ENCODE data around the gene RFWD3. TPM values are rescaled to one million over a fixed set of nuclear protein-coding genes. Genes with fewer than 3 reads are reported as not detected.

The RFWD3 gene
- polyA plus RNA-seq, 1 experiment: 13.4 TPM

DNA sequence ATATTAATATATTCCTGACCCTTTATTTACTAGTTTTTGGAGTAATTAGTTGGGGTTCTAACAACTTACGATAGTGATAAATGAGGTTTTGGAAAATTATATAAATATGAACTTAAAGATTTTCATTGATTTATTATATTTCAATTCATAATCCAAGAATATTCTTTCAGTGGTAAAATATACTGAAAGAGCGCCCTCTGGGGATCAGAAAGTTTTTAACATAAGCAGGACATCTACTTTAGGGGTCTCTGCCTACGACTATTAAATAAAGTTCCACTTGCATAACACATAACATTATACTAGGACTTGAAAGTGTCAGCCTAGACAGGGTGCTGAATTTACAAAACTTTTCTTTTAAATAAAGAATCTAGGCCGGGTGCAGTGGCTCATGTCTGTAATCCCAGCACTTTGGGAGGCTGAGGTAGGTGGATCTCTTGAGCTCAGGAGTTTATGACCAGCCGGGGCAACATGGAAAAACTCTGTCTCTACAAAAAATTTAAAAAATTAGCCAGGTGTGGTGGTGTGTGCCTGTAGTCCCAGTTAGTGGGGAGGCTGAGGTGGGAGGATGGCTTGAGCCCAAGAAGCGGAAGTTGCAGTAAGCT is 15.6 kb downstream of the RFWD3 start:
- ChIA-PET POLR2A (no interaction called here), CTCF (interaction anchor here (0.5 to 2.0 kb wide), 21 partner anchors 8 to 212 kb away, joined by 3 to 13 read pairs (median 3); partner anchors contain the start of gene RFWD3)
- H3K27ac ChIP-seq (ENCODE audit: low read depth, low read length): no peak overlapping the region
- no peak for DNase-seq (ENCODE audit: low read depth, low spot score)
- no peaks in the 10 kb centered on the region for H3K27me3 ChIP-seq (ENCODE audit: control insufficient read depth, insufficient read depth, low read length)
- H3K9me3 ChIP-seq (ENCODE audit: control insufficient read depth, insufficient read depth, low read length): no peaks in the 10 kb centered on the region
- TF ChIP-seq, protein P1, sequence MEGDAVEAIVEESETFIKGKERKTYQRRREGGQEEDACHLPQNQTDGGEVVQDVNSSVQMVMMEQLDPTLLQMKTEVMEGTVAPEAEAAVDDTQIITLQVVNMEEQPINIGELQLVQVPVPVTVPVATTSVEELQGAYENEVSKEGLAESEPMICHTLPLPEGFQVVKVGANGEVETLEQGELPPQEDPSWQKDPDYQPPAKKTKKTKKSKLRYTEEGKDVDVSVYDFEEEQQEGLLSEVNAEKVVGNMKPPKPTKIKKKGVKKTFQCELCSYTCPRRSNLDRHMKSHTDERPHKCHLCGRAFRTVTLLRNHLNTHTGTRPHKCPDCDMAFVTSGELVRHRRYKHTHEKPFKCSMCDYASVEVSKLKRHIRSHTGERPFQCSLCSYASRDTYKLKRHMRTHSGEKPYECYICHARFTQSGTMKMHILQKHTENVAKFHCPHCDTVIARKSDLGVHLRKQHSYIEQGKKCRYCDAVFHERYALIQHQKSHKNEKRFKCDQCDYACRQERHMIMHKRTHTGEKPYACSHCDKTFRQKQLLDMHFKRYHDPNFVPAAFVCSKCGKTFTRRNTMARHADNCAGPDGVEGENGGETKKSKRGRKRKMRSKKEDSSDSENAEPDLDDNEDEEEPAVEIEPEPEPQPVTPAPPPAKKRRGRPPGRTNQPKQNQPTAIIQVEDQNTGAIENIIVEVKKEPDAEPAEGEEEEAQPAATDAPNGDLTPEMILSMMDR (IDR thresholded peaks at IDR 0.05; ENCODE audit: low read depth, low read length): peak; percentile 55
- H3K4me3 ChIP-seq (ENCODE audit: low read depth, low read length): no peak overlapping the region

DNA sequence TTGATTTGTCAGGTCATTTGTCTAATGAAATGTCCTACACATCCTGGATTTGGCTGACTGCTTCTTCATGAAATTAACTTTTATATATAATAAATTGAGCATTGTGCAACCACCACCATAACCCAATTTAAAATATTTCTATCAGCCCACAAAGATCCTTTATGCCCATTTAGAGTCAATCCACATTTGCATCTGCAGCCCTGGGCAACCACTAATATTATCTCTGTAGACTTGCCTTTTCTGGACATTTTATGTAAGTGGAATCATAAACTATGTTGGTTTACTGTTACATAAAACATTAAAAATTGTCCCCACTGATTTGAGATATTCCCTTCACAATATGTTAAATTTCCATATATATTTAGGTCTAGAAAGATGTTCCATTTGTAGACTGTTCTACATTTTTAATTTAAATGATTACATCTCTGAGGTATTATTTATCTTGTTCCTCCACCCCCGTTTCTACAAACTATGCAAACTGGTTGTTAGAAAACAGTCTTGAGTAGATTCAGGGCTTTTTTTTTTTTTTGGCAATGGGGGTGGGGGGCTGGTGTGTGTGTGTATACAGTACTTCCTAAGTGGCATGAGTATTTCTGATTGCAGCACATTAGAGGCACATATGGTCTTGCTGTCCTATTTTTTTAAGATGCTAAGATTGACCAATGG is 16.7 kb downstream of the RFWD3 start:
- Histone ChIP-seq H3K9me3 (ENCODE audit: control insufficient read depth, insufficient read depth, low read length) (no peaks in the 10 kb centered on the region), H3K4me3 (ENCODE audit: low read depth, low read length) (no peak overlapping the region), H3K27ac (ENCODE audit: low read depth, low read length) (no peak overlapping the region), H3K27me3 (ENCODE audit: control insufficient read depth, insufficient read depth, low read length) (no peaks in the 10 kb centered on the region)
- POLR2A ChIA-PET: interaction anchor here (1.2 kb wide), 1 partner anchor 22 kb away, joined by 4 read pairs; no protein-coding TSS in a partner anchor
- CTCF ChIA-PET: interaction anchor here (0.6 to 1.9 kb wide), 2 partner anchors 10 to 59 kb away, joined by 5 to 9 read pairs; no protein-coding TSS in a partner anchor
- TF ChIP-seq, protein P1 (IDR thresholded peaks at IDR 0.05; ENCODE audit: low read depth, low read length): no peak
- DNase-seq (ENCODE audit: low read depth, low spot score): no peak

DNA sequence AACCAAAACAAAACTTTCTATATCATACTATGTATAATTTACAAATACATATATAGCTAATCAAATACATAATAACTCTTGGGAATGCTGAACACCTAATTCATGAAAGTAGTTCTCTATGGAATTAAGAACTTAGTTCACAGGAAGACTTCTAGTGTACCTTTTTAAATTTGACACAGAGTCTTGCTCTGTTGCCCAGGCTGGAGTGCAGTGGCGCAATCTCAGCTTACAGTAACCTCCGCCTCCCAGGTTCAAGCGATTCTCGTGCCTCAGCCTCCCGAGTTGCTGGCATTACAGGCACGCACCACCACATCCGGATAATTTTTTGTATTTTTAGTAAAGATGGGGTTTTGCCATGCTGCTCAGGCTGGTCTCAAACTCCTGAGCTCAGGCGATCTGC is 24.7 kb downstream of the RFWD3 start:
- Histone ChIP-seq H3K27me3 (ENCODE audit: control insufficient read depth, insufficient read depth, low read length) (no peaks in the 10 kb centered on the region), H3K4me3 (ENCODE audit: low read depth, low read length) (no peak overlapping the region), H3K9me3 (ENCODE audit: control insufficient read depth, insufficient read depth, low read length) (no peaks in the 10 kb centered on the region), H3K27ac (ENCODE audit: low read depth, low read length) (no peak overlapping the region)
- TF ChIP-seq, protein P1 (IDR thresholded peaks at IDR 0.05; ENCODE audit: low read depth, low read length): no peak
- POLR2A ChIA-PET: no interaction called here
- CTCF ChIA-PET: interaction anchor here (0.5 to 2.7 kb wide), 3 partner anchors 10 to 337 kb away, joined by 3 to 12 read pairs (median 4); no protein-coding TSS in a partner anchor
- no peak for DNase-seq (ENCODE audit: low read depth, low spot score)

DNA sequence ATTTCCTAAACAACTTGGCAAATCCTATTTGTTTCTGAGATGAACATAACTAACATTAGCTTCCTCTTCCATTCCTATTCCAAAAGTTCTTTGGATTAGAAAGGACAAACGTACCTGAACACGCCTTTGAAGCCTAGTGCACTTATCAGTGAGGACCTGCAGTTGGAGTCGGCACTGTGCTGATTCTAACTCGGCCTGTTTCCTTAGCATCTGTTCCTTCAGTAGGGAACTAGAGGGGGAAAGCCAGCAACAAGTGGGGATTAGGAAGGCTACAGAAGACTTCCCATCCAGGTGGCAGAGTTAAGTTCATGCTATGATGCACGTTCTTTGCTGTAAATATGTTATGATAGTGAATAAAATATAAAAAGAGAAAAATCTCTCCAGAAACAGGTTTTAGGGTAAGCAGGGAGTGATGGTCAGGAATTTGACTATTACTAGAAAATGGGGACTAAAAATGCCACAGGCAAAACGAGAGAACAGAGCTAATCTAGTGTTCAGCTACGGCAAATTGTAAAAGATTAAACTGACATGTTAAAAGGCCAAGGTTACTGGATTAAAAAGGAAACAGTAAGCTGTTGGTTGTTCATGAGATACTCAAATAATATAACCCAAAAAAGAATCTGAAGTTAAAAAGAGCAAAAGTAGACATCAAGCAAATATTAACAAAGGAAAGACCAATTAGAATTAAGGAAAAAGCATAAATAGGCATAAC is 28.8 kb downstream of the RFWD3 start:
- Histone ChIP-seq H3K27me3 (ENCODE audit: control insufficient read depth, insufficient read depth, low read length) (no peaks in the 10 kb centered on the region), H3K9me3 (ENCODE audit: control insufficient read depth, insufficient read depth, low read length) (no peaks in the 10 kb centered on the region), H3K27ac (ENCODE audit: low read depth, low read length) (no peak overlapping the region), H3K4me3 (ENCODE audit: low read depth, low read length) (no peak overlapping the region)
- POLR2A ChIA-PET: interaction anchor here (0.5 kb wide), 1 partner anchor 9 kb away, joined by 3 read pairs; no protein-coding TSS in a partner anchor
- DNase-seq (ENCODE audit: low read depth, low spot score): no peak
- CTCF ChIA-PET: interaction anchor here (1.0 to 2.0 kb wide), 3 partner anchors 14 to 224 kb away, joined by 3 to 7 read pairs (median 5); no protein-coding TSS in a partner anchor
- TF ChIP-seq, protein P1 (IDR thresholded peaks at IDR 0.05; ENCODE audit: low read depth, low read length): no peak

All from AG04450 (cell line).